T-helper 2 cell treated with Interferon-gamma antibody and Interleukin-4, amounts not matched to agents 100 ng/mL and 5 ng/mL, for 36 hours (primary cell): ENCODE results near the gene PGM2. TPM values are rescaled to one million over a fixed set of nuclear protein-coding genes. Genes with fewer than 3 reads are reported as not detected.

Experiments
- intact Hi-C: fragments of 100-400 bp; cut with micrococcal nuclease; formaldehyde crosslinking; loops from one replicate; pipeline ENCODE4 v1.15.1; 2023
- total RNA-seq: library from RNA; stranded (reverse); gene quantifications from 2 replicates; pipeline ENCODE4 v1.2.3, GENCODE V29; 2022

The PGM2 gene
- total RNA-seq, 1 donor from 2014 or later: 37.9 TPM

GRCh38 chr4:37858872-37859271 is 32.4 kb downstream of the PGM2 start:
- intact Hi-C loops: no loop called here

- intact Hi-C loops: no loop called here
Observed at GRCh38 chr4:37860266-37860665, 33.8 kb downstream of the PGM2 start.

GRCh38 chr4:37862961-37863360 is 36.5 kb downstream of the PGM2 start:
- intact Hi-C loops: no loop called here

- intact Hi-C loops: no loop called here
Observed at GRCh38 chr4:37864786-37865185, 38.3 kb downstream of the PGM2 start.

- intact Hi-C loops: no loop called here
Observed at GRCh38 chr4:37865450-37865849, 39.0 kb downstream of the PGM2 start.

GRCh38 chr4:37867102-37867501 is 40.6 kb downstream of the PGM2 start:
- intact Hi-C loops: no loop called here

- intact Hi-C loops: no loop called here
Observed at GRCh38 chr4:37868238-37868637, 41.8 kb downstream of the PGM2 start.

- intact Hi-C loops: no loop called here
Observed at GRCh38 chr4:37872310-37872988, 46.0 kb downstream of the PGM2 start.

GRCh38 chr4:37873386-37873785 is 46.9 kb downstream of the PGM2 start:
- intact Hi-C loops: no loop called here

GRCh38 chr4:37876156-37876555 is 49.7 kb downstream of the PGM2 start:
- intact Hi-C loops: no loop called here

GRCh38 chr4:37879365-37879764 is 52.9 kb downstream of the PGM2 start:
- intact Hi-C loops: no loop called here

GRCh38 chr4:37881811-37882210 is 55.3 kb downstream of the PGM2 start:
- intact Hi-C loops: no loop called here

- intact Hi-C loops: no loop called here
Observed at GRCh38 chr4:37882665-37883296, 56.3 kb downstream of the PGM2 start.

- intact Hi-C loops: no loop called here
Observed at GRCh38 chr4:37884855-37885487, 58.5 kb downstream of the PGM2 start.

- intact Hi-C loops: no loop called here
Observed at GRCh38 chr4:37885496-37885895, 59.0 kb downstream of the PGM2 start.

- intact Hi-C loops: loop anchor here (10.0 kb wide), 1 partner anchor 425 kb away; no protein-coding TSS in a partner anchor
Observed at GRCh38 chr4:37889849-37890800, 63.6 kb downstream of the PGM2 start.

- intact Hi-C loops: loop anchor here (1.0 to 10.0 kb wide), 6 partner anchors 38 to 424 kb away; partner anchors contain the start of genes PGM2 and RELL1
Observed at GRCh38 chr4:37890801-37891259, 64.3 kb downstream of the PGM2 start, which contains the start of gene TBC1D1. TBC1D1 (plus strand) TSS chr4:37891084; CDS start chr4:37902096, 11,012 bp downstream.

- intact Hi-C loops: loop anchor here (1.0 to 10.0 kb wide), 6 partner anchors 38 to 423 kb away; partner anchors contain the start of genes PGM2 and RELL1
Observed at GRCh38 chr4:37891260-37892159, 65.0 kb downstream of the PGM2 start.

GRCh38 chr4:37892641-37893040 is 66.2 kb downstream of the PGM2 start:
- intact Hi-C loops: loop anchor here (10.0 kb wide), 1 partner anchor 422 kb away; no protein-coding TSS in a partner anchor

GRCh38 chr4:37893164-37893563 is 66.7 kb downstream of the PGM2 start:
- intact Hi-C loops: loop anchor here (10.0 kb wide), 1 partner anchor 422 kb away; no protein-coding TSS in a partner anchor
